ENCODE data around the gene PCSK4. TPM values are rescaled to one million over a fixed set of nuclear protein-coding genes. Genes with fewer than 3 reads are reported as not detected.

Gene PCSK4
- total and polyA plus RNA-seq, 9 donors: 0.83 to 9.4 (median 1.9) TPM; not detected in 1

DNA sequence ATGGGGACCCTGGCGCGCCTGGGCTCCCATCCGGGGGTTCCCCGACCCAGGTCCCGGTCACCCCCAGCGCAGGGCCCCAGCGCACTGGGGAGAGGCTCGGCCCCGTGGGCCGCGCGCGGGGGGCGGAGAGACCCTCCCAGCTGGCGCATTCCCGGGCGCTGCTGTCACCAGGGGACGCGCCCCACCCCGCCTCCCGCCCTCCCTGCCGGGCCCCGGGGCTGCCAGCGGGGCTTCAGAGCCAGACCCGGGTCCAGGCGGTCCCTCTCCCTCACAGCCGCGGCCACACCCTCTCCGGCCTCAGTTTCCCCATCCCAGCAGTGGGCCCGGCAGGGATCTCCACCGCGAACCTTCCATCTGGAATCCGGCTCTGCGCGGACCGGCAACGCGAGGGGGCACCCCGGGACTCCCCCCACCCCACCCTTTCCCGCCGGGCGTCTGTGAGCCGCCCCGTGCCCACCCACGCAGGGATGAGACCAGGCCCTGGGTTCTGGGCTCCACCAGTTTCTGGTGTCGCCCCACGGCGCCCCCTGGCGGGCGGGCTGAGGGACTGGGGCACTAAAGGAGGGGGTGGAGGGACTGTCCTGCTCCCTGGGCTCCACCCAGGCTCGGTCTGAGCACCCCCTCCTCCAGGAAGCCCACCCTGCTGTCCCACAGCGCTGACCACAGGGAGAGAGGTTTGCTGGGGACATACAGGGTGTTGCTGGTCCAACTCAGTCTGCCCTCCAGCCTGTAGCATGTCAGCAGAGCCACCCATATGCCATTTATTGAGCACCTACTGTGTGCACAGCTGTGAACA is 23.5 kb upstream of the PCSK4 start:
- intact Hi-C loops (cut with DNase I): no loop called here
- TF ChIP-seq EP300 (IDR thresholded peaks at IDR 0.05) (no peak), POLR2A (IDR thresholded peaks at IDR 0.05) (no peak)
- TF ChIP-seq, protein P1, sequence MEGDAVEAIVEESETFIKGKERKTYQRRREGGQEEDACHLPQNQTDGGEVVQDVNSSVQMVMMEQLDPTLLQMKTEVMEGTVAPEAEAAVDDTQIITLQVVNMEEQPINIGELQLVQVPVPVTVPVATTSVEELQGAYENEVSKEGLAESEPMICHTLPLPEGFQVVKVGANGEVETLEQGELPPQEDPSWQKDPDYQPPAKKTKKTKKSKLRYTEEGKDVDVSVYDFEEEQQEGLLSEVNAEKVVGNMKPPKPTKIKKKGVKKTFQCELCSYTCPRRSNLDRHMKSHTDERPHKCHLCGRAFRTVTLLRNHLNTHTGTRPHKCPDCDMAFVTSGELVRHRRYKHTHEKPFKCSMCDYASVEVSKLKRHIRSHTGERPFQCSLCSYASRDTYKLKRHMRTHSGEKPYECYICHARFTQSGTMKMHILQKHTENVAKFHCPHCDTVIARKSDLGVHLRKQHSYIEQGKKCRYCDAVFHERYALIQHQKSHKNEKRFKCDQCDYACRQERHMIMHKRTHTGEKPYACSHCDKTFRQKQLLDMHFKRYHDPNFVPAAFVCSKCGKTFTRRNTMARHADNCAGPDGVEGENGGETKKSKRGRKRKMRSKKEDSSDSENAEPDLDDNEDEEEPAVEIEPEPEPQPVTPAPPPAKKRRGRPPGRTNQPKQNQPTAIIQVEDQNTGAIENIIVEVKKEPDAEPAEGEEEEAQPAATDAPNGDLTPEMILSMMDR (IDR thresholded peaks at IDR 0.05): no peak
- peak overlapping the region in 1 of 2 donors; percentile 29 for H3K27ac ChIP-seq
- no peaks in the 10 kb centered on the region for H3K36me3 ChIP-seq
- DNase-seq: peak in 1 of 5 donors; percentile 43
- H3K27me3 ChIP-seq: peaks cover 5% of the 10 kb centered on the region
- no peaks in the 10 kb centered on the region for H3K4me1 ChIP-seq (ENCODE audit: insufficient read depth)
- H3K4me3 ChIP-seq: peak overlapping the region; percentile 55
- H3K9me3 ChIP-seq: no peaks in the 10 kb centered on the region
- 2 to 6% (median 3%) methylated on average over 29 to 52 of the region's 52 CpGs for WGBS, 3 donors

GRCh38 chr19:1512671-1513498 is 22.7 kb upstream of the PCSK4 start, which contains the start of gene ADAMTSL5:
Gene ADAMTSL5, minus strand, starts transcription at chr19:1513019. Its CDS starts 2,076 bp downstream, at chr19:1510943.
- 2 to 8% (median 2%) methylated on average over 14 to 78 of the region's 78 CpGs for WGBS, 3 donors
- Histone ChIP-seq H3K27me3 (peaks cover 5% of the 10 kb centered on the region), H3K9me3 (no peaks in the 10 kb centered on the region), H3K4me3 (peak within 1 kb of the TSS; percentile 55), H3K27ac (peak within 1 kb of the TSS in 1 of 2 donors; percentile 29), H3K36me3 (no peaks in the 10 kb centered on the region), H3K4me1 (ENCODE audit: insufficient read depth) (no peaks in the 10 kb centered on the region)
- peak in 2 of 5 donors; percentile 51 to 71 for DNase-seq
- TF ChIP-seq EP300 (IDR thresholded peaks at IDR 0.05) (no peak), POLR2A (IDR thresholded peaks at IDR 0.05) (no peak)
- TF ChIP-seq, protein P1 (IDR thresholded peaks at IDR 0.05): no peak
- intact Hi-C loops (cut with DNase I): no loop called here

GRCh38 chr19:1511318-1512317 is 21.5 kb upstream of the PCSK4 start:
- 34 to 52% (median 37%) methylated on average over 21 to 22 of the region's 22 CpGs for WGBS, 3 donors
- H3K36me3 ChIP-seq: no peaks in the 10 kb centered on the region
- intact Hi-C loops (cut with DNase I): no loop called here
- DNase-seq: no peak
- H3K9me3 ChIP-seq: no peaks in the 10 kb centered on the region
- TF ChIP-seq, protein P1 (IDR thresholded peaks at IDR 0.05): no peak
- TF ChIP-seq EP300 (IDR thresholded peaks at IDR 0.05) (no peak), POLR2A (IDR thresholded peaks at IDR 0.05) (no peak)
- H3K4me1 ChIP-seq (ENCODE audit: insufficient read depth): peaks cover 2% of the 10 kb centered on the region
- peaks cover 5% of the 10 kb centered on the region for H3K27me3 ChIP-seq
- no peak overlapping the region for H3K4me3 ChIP-seq
- no peak overlapping the region for H3K27ac ChIP-seq
